K562 (cell line): Measurements from ENCODE around the gene CRKL. TPM values are rescaled to one million over a fixed set of nuclear protein-coding genes. Genes with fewer than 3 reads are reported as not detected.

Source experiments
- ATAC-seq: fragments of 200-7000 bp; cut with Tn5 transposase; 3 replicates; pipeline ENCODE4 v1.9.1; 2020; ENCODE audit warnings: moderate library complexity
- BruUV-seq: library from RNA; stranded (reverse); fragments of 400-500 nt; replicated peaks from 2 replicates; lab custom pipeline; 2021; lab: Mats Ljungman, UMichigan
- CTCF ChIA-PET: fragments of 300-600 bp; formaldehyde crosslinking; extraction: SDS; loops from one replicate; lab custom pipeline; 2021; ENCODE audit warnings: low intra/inter-chr PET ratio; lab: Yijun Ruan, JAX
- POLR2A ChIA-PET: fragments of 300-600, 350-650 bp; sonication (Branson Sonifier 250); formaldehyde crosslinking; extraction: SDS; loops from one replicate; lab custom pipeline; 2021; ENCODE audit warnings: antibody characterized with exemption, inconsistent platforms; lab: Yijun Ruan, JAX
- DNase-seq, 4 experiments: peaks; one replicate each; pipeline versions ENCODE4 v3.0.0 to v3.0.0-alpha.2; 2011 to 2018; ENCODE audit warnings: low spot score in 3 of 4, mixed read lengths in 3 of 4; ENCODE audit errors: extremely low read depth in 1 of 4
- FAIRE-seq: peaks from 2 replicates; lab custom pipeline; 2011; peaks lifted over from hg19 to GRCh38; lab: Jason Lieb, UNC
- H2AFZ ChIP-seq: 2 replicates; pipeline ENCODE4 v1.6.0; 2011; ENCODE audit warnings: low read depth, low read length, control low read depth, inconsistent platforms
- H3K27ac ChIP-seq: fragments of 200-600 bp; 3 replicates; pipeline ENCODE4 v1.8.0; 2011; ENCODE audit warnings: low read depth, mild to moderate bottlenecking, control low read depth, inconsistent platforms, low read length, moderate library complexity, mixed read lengths; ENCODE audit errors: extremely low read depth
- H3K27me3 ChIP-seq, 2 experiments: fragments of 300-600 bp in 1 of 2; 2 replicates in 1 of 2; 3 replicates in 1 of 2; pipeline versions ENCODE4 v1.6.0 to v1.8.0; 2011; ENCODE audit warnings: inconsistent platforms in 2 of 2, low read length in 2 of 2, mild to moderate bottlenecking in 1 of 2, mixed read lengths in 1 of 2, moderate library complexity in 1 of 2; ENCODE audit not compliant: control insufficient read depth in 2 of 2, insufficient read depth in 2 of 2
- H3K36me3 ChIP-seq: fragments of 300-600 bp; 3 replicates; pipeline ENCODE4 v1.8.0; 2011; ENCODE audit warnings: mild to moderate bottlenecking, low read length, inconsistent platforms; ENCODE audit not compliant: control insufficient read depth, insufficient read depth
- H3K4me1 ChIP-seq, 2 experiments: fragments of 200-600 bp in 1 of 2; replicated peaks in 1 of 2; 2 replicates in 1 of 2; 3 replicates in 1 of 2; pipeline versions ENCODE4 v1.5.1 to v1.8.0; 2011; ENCODE audit warnings: inconsistent platforms in 2 of 2, low read length in 2 of 2, mild to moderate bottlenecking in 1 of 2, mixed read lengths in 1 of 2, moderate library complexity in 1 of 2; ENCODE audit not compliant: control insufficient read depth in 2 of 2, insufficient read depth in 2 of 2
- H3K4me2 ChIP-seq: 2 replicates; pipeline ENCODE4 v1.6.1; 2011; ENCODE audit warnings: low read length, control low read depth, inconsistent platforms, mixed read lengths; ENCODE audit not compliant: insufficient read depth
- H3K4me3 ChIP-seq: fragments of 200-600 bp; sonication (generic), shearing (Covaris generic); 2 replicates; pipeline ENCODE4 v1.5.1; 2016; ENCODE audit warnings: control low read depth, inconsistent platforms
- H3K79me2 ChIP-seq: fragments of 200-600 bp; 3 replicates; pipeline ENCODE4 v1.8.0; 2011; ENCODE audit warnings: low read length, inconsistent platforms; ENCODE audit not compliant: control insufficient read depth, insufficient read depth
- H3K9ac ChIP-seq, 2 experiments: 2 replicates each; pipeline versions ENCODE4 v1.6.0 to v1.6.1; 2011; ENCODE audit warnings: low read depth in 2 of 2, low read length in 2 of 2, control low read depth in 1 of 2, inconsistent platforms in 1 of 2, mild to moderate bottlenecking in 1 of 2, mixed read lengths in 1 of 2; ENCODE audit not compliant: insufficient read depth in 1 of 2
- H3K9me1 ChIP-seq: one replicate; pipeline ENCODE4 v1.6.0; 2011; ENCODE audit warnings: inconsistent platforms, mild to moderate bottlenecking, low read length, moderate library complexity; ENCODE audit not compliant: control insufficient read depth, insufficient read depth
- H3K9me3 ChIP-seq: replicated peaks from 2 replicates; pipeline ENCODE4 v1.5.1; 2011; ENCODE audit warnings: low read depth, low read length, inconsistent platforms; ENCODE audit not compliant: control insufficient read depth, insufficient read depth
- H4K20me1 ChIP-seq: replicated peaks from 2 replicates; pipeline ENCODE4 v1.6.1; 2011; ENCODE audit warnings: low read length, inconsistent platforms, mixed read lengths; ENCODE audit not compliant: control insufficient read depth, insufficient read depth
- CREB3 ChIP-seq: fragments of 450-650 bp; conservative IDR thresholded peaks from 2 replicates; pipeline ENCODE4 v1.6.1; 2016; ENCODE audit warnings: missing genetic modification characterization, low read depth, mild to moderate bottlenecking, missing compliant biosample characterization, moderate library complexity
- FOSL1 ChIP-seq: fragments of 200-800 bp; sonication (Bioruptor generic); conservative IDR thresholded peaks from 2 replicates; pipeline ENCODE4 v1.6.1; 2016; ENCODE audit warnings: missing genetic modification characterization, missing compliant biosample characterization
- FOXA1 ChIP-seq: fragments of 450-650 bp; IDR thresholded peaks from 2 replicates; pipeline ENCODE4 v1.6.1; 2016; ENCODE audit warnings: mild to moderate bottlenecking, borderline replicate concordance
- GABPB1 ChIP-seq: sonication (generic); formaldehyde crosslinking; IDR thresholded peaks from 2 replicates; pipeline ENCODE4 v1.8.0; 2022; ENCODE audit warnings: mild to moderate bottlenecking, missing genetic modification reagents
- MBD1 ChIP-seq: fragments of 250-450 bp; sonication (Bioruptor Pico); IDR thresholded peaks from 2 replicates; pipeline ENCODE4 v1.8.0; 2022; ENCODE audit warnings: inconsistent platforms
- MLX ChIP-seq, 2 experiments: fragments of 450-650 bp in 1 of 2; sonication (generic) in 1 of 2; formaldehyde crosslinking; conservative IDR thresholded peaks; 2 replicates each; pipeline versions ENCODE4 v1.4.0 to v1.8.1; 2020 to 2022; ENCODE audit warnings: mild to moderate bottlenecking in 1 of 2, missing genetic modification reagents in 1 of 2
- POLR3A ChIP-seq: IDR thresholded peaks from 2 replicates; pipeline ENCODE4 v1.6.1; 2011; ENCODE audit warnings: borderline replicate concordance, mild to moderate bottlenecking, moderate library complexity; ENCODE audit not compliant: insufficient read length, insufficient read depth; ENCODE audit errors: extremely low read depth
- TBP ChIP-seq: optimal IDR thresholded peaks from 2 replicates; pipeline ENCODE3; 2011; ENCODE audit warnings: low read depth, low read length, improper control_type of control experiment
- ZNF175 ChIP-seq: fragments of 200-800 bp; sonication (Bioruptor generic); IDR thresholded peaks from 2 replicates; pipeline ENCODE4 v1.6.1; 2016; ENCODE audit warnings: low read depth, mild to moderate bottlenecking, missing genetic modification characterization, missing compliant biosample characterization
- ZNF23 ChIP-seq: fragments of 250-450 bp; sonication (Bioruptor Pico); IDR thresholded peaks from 2 replicates; pipeline ENCODE4 v1.4.0; 2020; ENCODE audit warnings: mild to moderate bottlenecking
- WGBS: fragments of 100-300 bp; shearing (Covaris generic); methylation state at CpG from one replicate; pipeline ENCODE4 v1.1.6; 2016; ENCODE audit warnings: low coverage, mixed read lengths; ENCODE audit not compliant: insufficient coverage; ENCODE audit errors: missing lambda C conversion rate; 5-methylcytosine and 5-hydroxymethylcytosine counted together
- in situ Hi-C: fragments of 300-500 bp; cut with MboI; formaldehyde crosslinking; loops from 4 replicates; pipeline ENCODE4 v1.15.0; 2018; ENCODE audit warnings: inconsistent platforms, mixed read lengths
- intact Hi-C: fragments of 100-400 bp; cut with micrococcal nuclease; formaldehyde crosslinking; loops from 2 replicates; pipeline ENCODE4 v1.14.2; 2022
- polyA plus RNA-seq, 8 experiments: library from polyadenylated mRNA; depleted of rRNA in 4 of 8; stranded (reverse) in 5 of 8; unstranded in 3 of 8; fragments of >200 nt; fragmentation: Nextera tagmentation in 2 of 8; fragmentation: Illumina TruSeq in 1 of 8; extraction: Ambion mirVana in 2 of 8; extraction: Trizol in 1 of 8; gene quantifications; 2 replicates each; pipeline versions ENCODE4 v1.2.1 to v1.2.3, GENCODE V29; 2011 to 2014; ENCODE audit warnings: inconsistent platforms in 1 of 8, missing spikeins in 1 of 8
- total RNA-seq, 7 experiments: library from RNA; depleted of rRNA in 6 of 7; stranded (reverse); fragments of >200 nt in 6 of 7; fragmentation: Illumina TruSeq in 2 of 7; extraction: Trizol in 2 of 7; gene quantifications; 2 replicates each; pipeline versions ENCODE4 v1.2.1 to v1.2.3, GENCODE V29; 2011 to 2021; ENCODE audit warnings: low replicate concordance in 1 of 7

Gene CRKL
- total and polyA plus RNA-seq, 9 of the 15 experiments (the other 6 are each of a cell fraction or from before 2014, with no cell fraction given) = 100 to 263 (median 124) TPM

DNA sequence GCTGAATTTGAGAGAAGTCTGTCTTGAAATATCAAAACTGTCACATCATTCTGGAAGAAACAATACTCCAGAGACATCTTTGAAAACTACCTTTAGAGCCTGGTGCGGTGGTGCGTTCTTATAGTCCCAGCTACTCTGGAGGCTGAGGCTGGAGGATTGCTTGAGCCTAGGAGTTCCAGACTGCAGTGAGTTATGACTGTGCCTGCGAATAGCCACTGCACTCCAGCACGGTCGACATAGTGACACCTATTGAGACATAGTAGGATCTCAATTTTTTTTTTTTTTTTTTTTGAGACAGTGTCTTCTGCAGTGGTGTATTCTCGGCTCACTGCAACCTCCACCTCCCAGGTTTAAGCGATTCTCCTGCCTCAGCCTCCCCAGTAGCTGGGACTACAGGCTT lies 38.3 kb downstream of the CRKL start (continued):
- TF ChIP-seq GABPB1 (no peak), TBP (no peak)

DNA sequence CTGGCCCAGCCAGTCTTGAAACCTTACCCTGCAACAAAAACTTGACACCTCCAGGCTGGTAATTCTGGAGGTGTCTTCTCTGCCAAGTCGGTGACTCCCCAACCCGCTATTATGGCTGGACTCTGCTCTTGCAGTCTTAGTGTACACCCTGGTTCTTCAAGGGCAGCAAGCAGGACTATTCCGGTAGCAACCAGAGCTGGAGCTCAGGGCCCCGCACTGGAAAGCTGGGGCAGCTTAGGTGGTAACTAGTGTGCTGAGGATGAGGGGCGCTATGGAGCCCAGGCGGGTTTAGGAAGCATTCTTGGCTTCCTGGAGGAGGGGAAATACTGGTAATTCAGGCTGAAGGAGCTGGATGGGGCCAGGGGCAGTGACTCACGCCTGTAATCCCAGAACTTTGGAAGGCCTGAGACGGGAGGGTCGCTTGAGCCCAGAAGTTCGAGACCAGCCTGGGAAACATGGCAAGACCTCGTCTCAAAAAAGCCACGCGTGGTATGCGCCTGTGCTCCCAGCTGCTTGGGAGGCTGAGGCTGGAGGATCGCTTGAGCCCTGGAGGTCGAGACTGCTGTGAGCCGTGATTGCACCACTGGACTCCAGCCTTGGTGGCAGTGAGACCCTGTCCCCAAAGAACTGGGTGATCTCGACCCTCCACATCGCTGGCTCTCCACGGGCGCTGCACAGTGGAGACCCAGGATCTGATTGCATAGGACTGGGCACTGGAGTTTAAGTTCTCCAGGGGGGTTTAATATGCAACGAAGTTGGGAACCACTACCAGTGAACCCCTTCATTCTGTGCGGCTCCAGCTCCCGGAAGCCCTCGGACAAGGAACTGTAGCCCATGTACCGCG lies 39.3 kb downstream of the CRKL start:
- DNase-seq (no peak), FAIRE-seq (no peak), ATAC-seq (peak; percentile 7)
- Histone ChIP-seq H4K20me1 (peaks cover 44% of the 10 kb centered on the region), H3K27ac (no peak overlapping the region), H3K4me1 (peaks cover 0 to 25% of the 10 kb centered on the region in 2 experiments; a peak in 2 of 5 replicates), H3K27me3 (no peaks in the 10 kb centered on the region), H3K4me3 (no peak overlapping the region), H3K9me3 (no peaks in the 10 kb centered on the region), H3K9ac (peak overlapping the region in 1 of 2 experiments; percentile 56; a peak in 2 of 4 replicates), H3K4me2 (no peak overlapping the region), H2AFZ (no peak overlapping the region), H3K9me1 (peaks cover 4% of the 10 kb centered on the region), H3K79me2 (peaks cover 17% of the 10 kb centered on the region), H3K36me3 (peaks cover 30% of the 10 kb centered on the region)
- no TSS peak for BruUV-seq
- in situ Hi-C loops (loop anchor here (25.0 kb wide), 1 partner anchor 181 kb away; no protein-coding TSS in a partner anchor), intact Hi-C loops (no loop called here)
- 74% methylated on average over 27 of the region's 27 CpGs for WGBS
- CTCF ChIA-PET = no interaction called here
- POLR2A ChIA-PET = interaction anchor here (0.6 to 64.4 kb wide), 8 partner anchors 9 to 731 kb away, joined by 3 to 1556 read pairs (median 8); partner anchors contain the start of genes AIFM3, CRKL and LZTR1
- TF ChIP-seq MBD1 (CRISPR knock-in tag) (no peak), POLR3A (no peak), MLX (CRISPR knock-in tag; conservative IDR thresholded peaks at IDR 0.05) (no peak), ZNF23 (CRISPR knock-in tag) (no peak), FOSL1 (no peak), ZNF175 (CRISPR knock-in tag) (no peak), FOXA1 (no peak), CREB3 (no peak)
